ENCODE results near the gene CLEC2D.

Gene CLEC2D

GRCh38 chr12:9646794-9647781 is 22.4 kb upstream of the CLEC2D start:
- H3K36me3 ChIP-seq (ENCODE audit: insufficient read depth): no peaks in the 10 kb centered on the region
- H3K9ac ChIP-seq: peak overlapping the region; percentile 71
- H4K20me1 ChIP-seq (ENCODE audit: insufficient read depth): no peaks in the 10 kb centered on the region
- peak overlapping the region; percentile 90 for H3K27ac ChIP-seq
- peak overlapping the region; percentile 100 for H3K4me2 ChIP-seq
- peaks cover 63% of the 10 kb centered on the region for H3K4me1 ChIP-seq (ENCODE audit: low read depth, poor library complexity, severe bottlenecking)
- peak overlapping the region; percentile 55 for H2AFZ ChIP-seq (ENCODE audit: low read depth)
- no peaks in the 10 kb centered on the region for H3K27me3 ChIP-seq (ENCODE audit: insufficient read depth, low read depth)
- H3K79me2 ChIP-seq (ENCODE audit: insufficient read depth, low read depth): peaks cover 32% of the 10 kb centered on the region
- no peak for TF ChIP-seq CTCF (conservative IDR thresholded peaks at IDR 0.05; ENCODE audit: low read depth, low read length)
- no peak overlapping the region for H3K4me3 ChIP-seq (IDR thresholded peaks at IDR 0.05; ENCODE audit: insufficient read depth, low read depth, low read length)

- Histone ChIP-seq H3K9ac (peak overlapping the region; percentile 71), H4K20me1 (ENCODE audit: insufficient read depth) (no peaks in the 10 kb centered on the region), H3K4me2 (peak overlapping the region; percentile 100), H3K4me1 (ENCODE audit: low read depth, poor library complexity, severe bottlenecking) (peaks cover 63% of the 10 kb centered on the region), H3K27ac (peak overlapping the region; percentile 90), H2AFZ (ENCODE audit: low read depth) (peak overlapping the region; percentile 55), H3K79me2 (ENCODE audit: insufficient read depth, low read depth) (peaks cover 42% of the 10 kb centered on the region), H3K4me3 (IDR thresholded peaks at IDR 0.05; ENCODE audit: insufficient read depth, low read depth, low read length) (no peak overlapping the region), H3K36me3 (ENCODE audit: insufficient read depth) (no peaks in the 10 kb centered on the region), H3K27me3 (ENCODE audit: insufficient read depth, low read depth) (no peaks in the 10 kb centered on the region)
- no peak for TF ChIP-seq CTCF (conservative IDR thresholded peaks at IDR 0.05; ENCODE audit: low read depth, low read length)
Measured at GRCh38 chr12:9647825-9648700, 21.4 kb upstream of the CLEC2D start.

GRCh38 chr12:9648701-9649531 is 20.6 kb upstream of the CLEC2D start:
- Histone ChIP-seq H3K4me1 (ENCODE audit: low read depth, poor library complexity, severe bottlenecking) (peaks cover 62% of the 10 kb centered on the region), H3K79me2 (ENCODE audit: insufficient read depth, low read depth) (peaks cover 42% of the 10 kb centered on the region), H3K27ac (peak overlapping the region; percentile 90), H3K36me3 (ENCODE audit: insufficient read depth) (no peaks in the 10 kb centered on the region; the same call in 1 of the 2 replicates), H3K27me3 (ENCODE audit: insufficient read depth, low read depth) (no peaks in the 10 kb centered on the region), H2AFZ (ENCODE audit: low read depth) (0 out of 2 replicates have a peak overlapping the region, but pooled peaks have one; percentile 55), H3K9ac (peak overlapping the region; percentile 71), H4K20me1 (ENCODE audit: insufficient read depth) (no peaks in the 10 kb centered on the region), H3K4me3 (IDR thresholded peaks at IDR 0.05; ENCODE audit: insufficient read depth, low read depth, low read length) (no peak overlapping the region), H3K4me2 (peak overlapping the region; percentile 100)
- no peak for TF ChIP-seq CTCF (conservative IDR thresholded peaks at IDR 0.05; ENCODE audit: low read depth, low read length)

GRCh38 chr12:9649532-9649940 is 20.0 kb upstream of the CLEC2D start:
- no peak for TF ChIP-seq CTCF (conservative IDR thresholded peaks at IDR 0.05; ENCODE audit: low read depth, low read length)
- Histone ChIP-seq H3K4me3 (IDR thresholded peaks at IDR 0.05; ENCODE audit: insufficient read depth, low read depth, low read length) (no peak overlapping the region), H4K20me1 (ENCODE audit: insufficient read depth) (no peaks in the 10 kb centered on the region), H3K9ac (peak overlapping the region; percentile 71), H2AFZ (ENCODE audit: low read depth) (no peak overlapping the region), H3K79me2 (ENCODE audit: insufficient read depth, low read depth) (peaks cover 42% of the 10 kb centered on the region), H3K4me2 (peak overlapping the region; percentile 100), H3K27me3 (ENCODE audit: insufficient read depth, low read depth) (no peaks in the 10 kb centered on the region), H3K4me1 (ENCODE audit: low read depth, poor library complexity, severe bottlenecking) (peaks cover 57% of the 10 kb centered on the region), H3K36me3 (ENCODE audit: insufficient read depth) (peaks cover 6% of the 10 kb centered on the region; the same call in 1 of the 2 replicates), H3K27ac (peak overlapping the region; percentile 90)

Data from KMS-11 (cell line).